HG03342 (cell line): ENCODE data around the gene ECM2.

Experiments used
- ATAC-seq: cut with Tn5 transposase; IDR thresholded peaks from one replicate; pipeline ENCODE4 v1.9.1; 2021; ENCODE audit warnings: mild to moderate bottlenecking, moderate library complexity; ENCODE audit not compliant: unreplicated experiment

ECM2 gene

GRCh38 chr9:92468206-92468605 lies 67.6 kb downstream of the ECM2 start:
- ATAC-seq: no peak

DNA sequence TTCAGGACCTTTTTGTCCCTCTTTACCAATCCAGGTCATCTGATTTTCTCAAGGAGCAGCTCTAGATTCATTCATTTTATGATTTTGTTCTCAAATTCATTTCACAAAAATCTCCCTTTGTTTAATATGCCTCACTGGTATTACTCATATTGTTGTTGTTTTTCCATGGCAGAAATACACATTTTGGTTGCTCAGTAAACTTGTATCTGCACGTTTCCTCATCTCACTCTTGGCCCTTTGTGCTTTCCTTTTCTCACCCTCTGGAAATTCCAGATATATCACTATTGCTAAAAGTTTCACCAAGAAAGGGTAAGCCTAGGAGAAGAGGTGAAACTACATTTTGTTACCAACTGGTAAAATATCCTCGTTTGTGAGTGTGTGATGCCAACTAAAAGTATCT lies 68.3 kb downstream of the ECM2 start:
- no peak for ATAC-seq

DNA sequence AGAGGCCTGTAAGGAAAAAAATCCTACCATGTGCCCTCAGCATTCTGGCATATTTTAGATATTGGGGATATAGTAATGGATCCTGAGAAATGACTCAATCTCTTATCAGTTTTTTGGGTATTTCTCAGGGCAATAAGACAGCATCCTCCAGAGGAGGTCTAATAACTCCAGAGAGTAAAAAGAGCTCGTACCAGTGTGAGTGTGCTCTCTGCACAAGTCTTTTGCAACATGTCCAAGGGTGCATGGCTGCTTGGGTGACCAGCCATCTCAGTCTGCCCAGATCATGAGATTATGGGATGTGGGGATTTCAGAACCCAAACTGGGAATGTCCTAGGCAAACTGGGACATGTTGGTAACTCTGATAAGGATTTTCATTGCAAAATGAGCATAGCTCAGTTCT lies 68.7 kb downstream of the ECM2 start:
- ATAC-seq: no peak

DNA sequence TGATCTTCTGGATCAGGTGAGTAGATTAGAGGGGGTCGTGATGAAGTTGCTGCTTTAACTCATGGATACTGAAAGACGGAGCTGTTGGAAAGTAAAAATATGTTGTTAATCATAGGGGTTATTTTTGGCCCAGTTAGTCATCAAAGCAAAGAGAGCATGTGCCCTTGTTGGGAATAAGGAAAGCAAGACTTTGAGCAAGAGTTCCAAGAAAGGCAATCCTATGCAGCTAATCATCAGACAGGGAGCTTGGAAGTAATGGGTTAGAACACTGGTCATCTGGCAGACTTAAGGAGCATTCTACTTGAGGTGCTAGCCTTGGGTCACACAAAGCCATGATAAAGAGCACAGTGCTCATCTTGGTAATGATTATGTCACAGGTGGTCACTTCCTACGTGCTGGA lies 71.8 kb downstream of the ECM2 start:
- ATAC-seq: no peak

DNA sequence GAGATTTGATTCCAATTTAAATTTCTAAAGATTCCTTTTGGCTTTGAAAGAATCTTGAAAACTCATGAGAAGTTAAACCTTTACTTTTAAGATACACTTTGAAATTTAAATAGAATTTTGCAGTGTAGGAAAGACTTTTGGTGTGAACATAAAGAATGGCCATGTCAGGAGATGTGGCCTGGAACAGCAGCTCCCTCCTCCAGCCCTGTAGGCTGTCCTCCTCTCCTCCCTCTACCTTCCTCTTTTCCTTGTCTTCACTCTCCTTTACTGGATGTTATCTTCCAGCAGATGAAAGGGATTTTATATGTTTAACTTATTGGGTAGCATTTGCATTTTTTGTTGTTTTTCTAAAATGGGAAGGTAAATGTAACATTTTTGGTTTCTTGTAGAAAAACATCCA lies 72.4 kb downstream of the ECM2 start:
- ATAC-seq: no peak

DNA sequence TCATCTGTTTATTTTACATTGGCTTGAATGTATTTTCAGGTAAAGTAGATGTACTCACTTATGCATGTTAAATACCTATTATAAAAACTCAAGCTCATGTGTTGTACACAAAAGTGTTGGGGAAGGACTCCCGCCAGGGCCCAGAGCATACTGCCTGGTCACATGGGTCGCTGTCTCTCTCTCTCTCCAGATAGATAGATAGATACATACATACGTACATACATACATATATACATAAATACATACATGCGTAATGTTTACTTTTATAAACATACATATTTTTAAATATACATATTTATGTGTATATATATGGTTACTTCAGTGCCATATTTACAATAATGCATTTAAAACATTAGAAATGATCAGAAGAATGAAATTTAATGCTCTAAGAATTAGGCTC lies 78.2 kb downstream of the ECM2 start:
- no peak for ATAC-seq

DNA sequence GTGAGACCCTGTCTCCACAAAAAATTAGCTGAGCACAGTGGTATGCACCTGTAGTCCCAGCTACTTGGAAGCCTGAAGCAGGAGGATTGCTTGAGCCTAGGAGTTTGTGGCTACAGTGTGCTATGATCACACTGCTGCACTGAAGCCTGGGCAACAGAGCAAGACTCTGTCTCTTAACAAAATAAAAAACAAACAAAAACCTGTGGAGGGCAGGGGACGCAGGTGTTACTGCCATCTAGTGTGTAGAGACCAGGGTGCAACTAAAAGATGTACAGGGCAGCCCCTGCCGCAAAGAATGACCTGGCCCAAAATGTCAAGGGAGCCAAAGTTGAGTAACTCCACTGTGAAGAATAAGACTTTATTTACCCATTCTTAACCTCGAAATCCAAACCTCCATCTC lies 80.6 kb downstream of the ECM2 start:
- ATAC-seq: no peak

DNA sequence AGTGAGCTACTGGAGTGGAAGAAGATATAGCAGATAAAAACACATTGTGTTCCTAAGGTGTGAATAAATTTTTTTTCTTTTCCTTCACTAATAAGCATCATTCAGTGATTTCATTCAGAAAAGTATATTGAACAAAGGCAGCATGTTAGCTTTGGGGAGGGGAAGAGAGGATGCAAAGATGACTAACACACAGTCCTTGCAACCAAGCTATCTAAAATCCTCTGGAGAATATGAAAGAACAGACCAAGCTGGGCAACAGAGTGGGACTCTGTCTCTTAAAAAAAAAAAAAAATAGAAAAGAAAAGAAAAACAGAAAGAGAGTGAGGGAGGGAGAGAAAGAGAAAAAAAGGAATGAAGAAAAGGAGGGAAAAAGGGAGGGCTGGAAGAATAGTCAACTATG lies 89.3 kb downstream of the ECM2 start:
- no peak for ATAC-seq
